H9 (cell line): ENCODE results near the gene ZNF483. TPM values are rescaled to one million over a fixed set of nuclear protein-coding genes. Genes with fewer than 3 reads are reported as not detected.

Source experiments
- DNase-seq: peaks from one replicate; pipeline ENCODE4 v3.0.0-alpha.2; 2017
- H2AFZ ChIP-seq: one replicate; pipeline ENCODE4 v1.6.1; 2013; ENCODE audit warnings: mild to moderate bottlenecking, low read length, control low read depth, moderate library complexity
- H2AK5ac ChIP-seq: 2 replicates; pipeline ENCODE4 v1.6.1; 2013; ENCODE audit warnings: low read length, control low read depth, mixed read lengths; ENCODE audit not compliant: insufficient read length
- H2BK120ac ChIP-seq: one replicate; pipeline ENCODE4 v1.6.1; 2013; ENCODE audit warnings: low read depth, mild to moderate bottlenecking, low read length, control low read depth, inconsistent platforms; ENCODE audit not compliant: poor library complexity, severe bottlenecking
- H2BK12ac ChIP-seq: 2 replicates; pipeline ENCODE4 v1.6.1; 2013; ENCODE audit warnings: low read length, control low read depth, mixed read lengths, low read depth; ENCODE audit not compliant: insufficient read length
- H2BK15ac ChIP-seq: 2 replicates; pipeline ENCODE4 v1.6.1; 2013; ENCODE audit warnings: low read depth, low read length, control low read depth
- H2BK20ac ChIP-seq: one replicate; pipeline ENCODE4 v1.6.1; 2013; ENCODE audit warnings: low read depth, mild to moderate bottlenecking, low read length, control low read depth, inconsistent platforms; ENCODE audit not compliant: poor library complexity, severe bottlenecking
- H2BK5ac ChIP-seq: 2 replicates; pipeline ENCODE4 v1.6.1; 2013; ENCODE audit warnings: low read length, control low read depth, mixed read lengths; ENCODE audit not compliant: insufficient read length
- H3K14ac ChIP-seq: 2 replicates; pipeline ENCODE4 v1.6.1; 2013; ENCODE audit warnings: low read length, control low read depth; ENCODE audit not compliant: insufficient read depth
- H3K18ac ChIP-seq: 2 replicates; pipeline ENCODE4 v1.6.1; 2013; ENCODE audit warnings: low read depth, mild to moderate bottlenecking, mixed read lengths, low read length, control low read depth; ENCODE audit not compliant: insufficient read length
- H3K23ac ChIP-seq: 2 replicates; pipeline ENCODE4 v1.6.1; 2013; ENCODE audit warnings: low read length, control low read depth, mixed read lengths, low read depth; ENCODE audit not compliant: insufficient read length
- H3K23me2 ChIP-seq: 2 replicates; pipeline ENCODE4 v1.6.1; 2013; ENCODE audit warnings: low read depth, mild to moderate bottlenecking, mixed read lengths, low read length, control low read depth; ENCODE audit not compliant: insufficient read length, poor library complexity, severe bottlenecking
- H3K27ac ChIP-seq: 2 replicates; pipeline ENCODE4 v1.5.1; 2013; ENCODE audit warnings: low read length, control low read depth, mixed read lengths, low read depth; ENCODE audit not compliant: insufficient read length
- H3K27me3 ChIP-seq: 2 replicates; pipeline ENCODE4 v1.6.1; 2013; ENCODE audit warnings: low read length, control low read depth, inconsistent platforms; ENCODE audit not compliant: insufficient read depth
- H3K4ac ChIP-seq: 2 replicates; pipeline ENCODE4 v1.6.1; 2013; ENCODE audit warnings: low read depth, mild to moderate bottlenecking, control low read depth, inconsistent platforms, low read length, moderate library complexity
- H3K4me1 ChIP-seq: 2 replicates; pipeline ENCODE4 v1.6.1; 2013; ENCODE audit warnings: low read length, control low read depth, inconsistent platforms; ENCODE audit not compliant: insufficient read depth
- H3K4me2 ChIP-seq: 2 replicates; pipeline ENCODE4 v1.6.1; 2013; ENCODE audit warnings: low read length, control low read depth, mixed read lengths; ENCODE audit not compliant: insufficient read length, insufficient read depth
- H3K56ac ChIP-seq: 2 replicates; pipeline ENCODE4 v1.6.1; 2013; ENCODE audit warnings: low read depth, mild to moderate bottlenecking, mixed read lengths, low read length, control low read depth; ENCODE audit not compliant: insufficient read length
- H3K79me1 ChIP-seq: 2 replicates; pipeline ENCODE4 v1.6.1; 2013; ENCODE audit warnings: low read depth, mild to moderate bottlenecking, moderate library complexity, low read length, control low read depth, inconsistent platforms; ENCODE audit not compliant: insufficient read depth, poor library complexity, severe bottlenecking
- H3K79me2 ChIP-seq: 2 replicates; pipeline ENCODE4 v1.6.1; 2013; ENCODE audit warnings: low read length, control low read depth, inconsistent platforms; ENCODE audit not compliant: insufficient read depth
- H3K9ac ChIP-seq: 2 replicates; pipeline ENCODE4 v1.6.1; 2013; ENCODE audit warnings: low read length, control low read depth, mixed read lengths; ENCODE audit not compliant: insufficient read length; ENCODE audit errors: extremely low read depth
- H3K9me3 ChIP-seq: one replicate; pipeline ENCODE4 v1.6.1; 2013; ENCODE audit warnings: low read depth, low read length, inconsistent platforms; ENCODE audit not compliant: control insufficient read depth
- H3T11ph ChIP-seq: one replicate; pipeline ENCODE4 v1.6.1; 2013; ENCODE audit warnings: mild to moderate bottlenecking, low read length, control low read depth, inconsistent platforms
- H4K20me1 ChIP-seq: one replicate; pipeline ENCODE4 v1.6.1; 2013; ENCODE audit not compliant: control insufficient read depth, insufficient read length, insufficient read depth
- H4K5ac ChIP-seq: 2 replicates; pipeline ENCODE4 v1.6.1; 2013; ENCODE audit warnings: low read depth, mild to moderate bottlenecking, mixed read lengths, low read length, control low read depth; ENCODE audit not compliant: insufficient read length
- H4K8ac ChIP-seq: replicated peaks from 2 replicates; pipeline ENCODE4 v1.6.1; 2013; ENCODE audit warnings: low read length, control low read depth, mixed read lengths, low read depth; ENCODE audit not compliant: insufficient read length
- H4K91ac ChIP-seq: 2 replicates; pipeline ENCODE4 v1.6.1; 2013; ENCODE audit warnings: low read depth, mild to moderate bottlenecking, moderate library complexity, mixed read lengths, low read length, control low read depth; ENCODE audit not compliant: insufficient read length
- H3K27ac Mint-ChIP-seq, 3 experiments: 2 replicates in 2 of 3; 3 replicates in 1 of 3; pipeline ENCODE4 v1.8.0; 2020 to 2021; ENCODE audit warnings: mixed read lengths in 3 of 3, mild to moderate bottlenecking in 1 of 3, moderate library complexity in 1 of 3
- H3K27me3 Mint-ChIP-seq: 2 replicates; pipeline ENCODE4 v1.8.0; 2021; ENCODE audit warnings: low read depth, mild to moderate bottlenecking, moderate library complexity, mixed read lengths
- H3K36me3 Mint-ChIP-seq, 3 experiments: 2 replicates in 2 of 3; 3 replicates in 1 of 3; pipeline ENCODE4 v1.8.0; 2020 to 2021; ENCODE audit warnings: low read depth in 3 of 3, mixed read lengths in 3 of 3; ENCODE audit not compliant: insufficient read depth in 1 of 3
- H3K4me1 Mint-ChIP-seq, 2 experiments: 2 replicates each; pipeline ENCODE4 v1.8.0; 2020; ENCODE audit warnings: mixed read lengths in 2 of 2
- H3K4me3 Mint-ChIP-seq, 2 experiments: 2 replicates in 1 of 2; 3 replicates in 1 of 2; pipeline ENCODE4 v1.8.0; 2020 to 2021; ENCODE audit warnings: mild to moderate bottlenecking in 2 of 2, mixed read lengths in 2 of 2, moderate library complexity in 1 of 2
- H3K9me3 Mint-ChIP-seq, 2 experiments: 2 replicates in 1 of 2; 3 replicates in 1 of 2; pipeline ENCODE4 v1.8.0; 2020; ENCODE audit warnings: mild to moderate bottlenecking in 2 of 2, mixed read lengths in 2 of 2, moderate library complexity in 1 of 2
- CTCF ChIP-seq: fragments of 200-600 bp; sonication (generic); conservative IDR thresholded peaks from 3 replicates; pipeline ENCODE4 v1.8.0; 2021; ENCODE audit warnings: antibody characterized with exemption, mild to moderate bottlenecking
- WGBS: extraction: QIAGEN DNeasy Blood & Tissue Kit; methylation state at CpG from one replicate; pipeline ENCODE4 v1.1.7; 2013; ENCODE audit warnings: missing lambda C conversion rate, low lambda C conversion rate, mixed read lengths; ENCODE audit not compliant: insufficient read length; ENCODE audit errors: extremely low coverage; 5-methylcytosine and 5-hydroxymethylcytosine counted together
- total RNA-seq: library from RNA; stranded (reverse); gene quantifications from 2 replicates; pipeline ENCODE4 v1.2.1, GENCODE V29; 2021

The ZNF483 gene
- total RNA-seq, 1 experiment from 2014 or later: 48.1 TPM

- H3K9ac ChIP-seq: no peak overlapping the region
- H3K79me2 ChIP-seq: no peaks in the 10 kb centered on the region
- no peak overlapping the region for H4K8ac ChIP-seq
- no peak overlapping the region for H3K14ac ChIP-seq
- no peak overlapping the region for H3K23ac ChIP-seq
- DNase-seq: no peak
- H3T11ph ChIP-seq: no peak overlapping the region
- H3K9me3 ChIP-seq: no peaks in the 10 kb centered on the region
- H3K27me3 Mint-ChIP-seq: peaks cover 12% of the 10 kb centered on the region
- no peaks in the 10 kb centered on the region for H3K4me1 ChIP-seq
- no peak overlapping the region for H3K4me2 ChIP-seq
- H3K27me3 ChIP-seq: no peaks in the 10 kb centered on the region
- H4K5ac ChIP-seq: no peak overlapping the region
- no peak overlapping the region for H2BK120ac ChIP-seq
- no peak overlapping the region for H2BK20ac ChIP-seq
- peaks cover 6% of the 10 kb centered on the region for H3K23me2 ChIP-seq
- H3K27ac Mint-ChIP-seq: no peak overlapping the region
- H4K20me1 ChIP-seq: no peaks in the 10 kb centered on the region
- no peak for TF ChIP-seq CTCF
- no peak overlapping the region for H2BK12ac ChIP-seq
- H2BK15ac ChIP-seq: no peak overlapping the region
- H2AK5ac ChIP-seq: no peak overlapping the region
- WGBS: no CpG with 5 or more reads among the region's 16 CpGs
- H3K9me3 Mint-ChIP-seq: no peaks in the 10 kb centered on the region
- H4K91ac ChIP-seq: no peak overlapping the region
- H3K18ac ChIP-seq: no peak overlapping the region
- H2BK5ac ChIP-seq: no peak overlapping the region
- no peak overlapping the region for H3K4ac ChIP-seq
- no peaks in the 10 kb centered on the region for H3K79me1 ChIP-seq
- no peak overlapping the region for H3K56ac ChIP-seq
- no peak overlapping the region for H3K4me3 Mint-ChIP-seq
- H3K4me1 Mint-ChIP-seq: peaks cover 0 to 7% of the 10 kb centered on the region in 2 experiments; a peak in 1 of 4 replicates
- H3K36me3 Mint-ChIP-seq: no peaks in the 10 kb centered on the region
- H3K27ac ChIP-seq: no peak overlapping the region
- H2AFZ ChIP-seq: no peak overlapping the region
Measured at GRCh38 chr9:111604054-111604615, 79.2 kb downstream of the ZNF483 start.
